Kidney (tissue), 14 donors: ENCODE results near the gene CDK6. TPM values are rescaled to one million over a fixed set of nuclear protein-coding genes. Genes with fewer than 3 reads are reported as not detected.

Experiments used
- DNase-seq, 5 donors: peaks; one replicate each; pipeline ENCODE4 v3.0.0-alpha.2; 2013 to 2020
- FAIRE-seq: peaks from 2 replicates; lab custom pipeline; 2012; peaks lifted over from hg19 to GRCh38; lab: Jason Lieb, UNC
- H3K27ac ChIP-seq, 2 donors: one replicate each; pipeline ENCODE4 v1.7.0; 2013; ENCODE audit warnings: low read depth in 2 of 2, low read length in 2 of 2, inconsistent platforms in 1 of 2
- H3K27me3 ChIP-seq: one replicate; pipeline ENCODE4 v1.7.1; 2013; ENCODE audit warnings: low read length, inconsistent platforms; ENCODE audit not compliant: control insufficient read depth, insufficient read depth
- H3K36me3 ChIP-seq, 3 donors: one replicate each; pipeline versions ENCODE4 v1.7.0 to v1.7.1; 2013; ENCODE audit warnings: low read length in 3 of 3, control low read depth in 1 of 3, inconsistent platforms in 1 of 3; ENCODE audit not compliant: insufficient read depth in 3 of 3, control insufficient read depth in 2 of 3
- H3K4me1 ChIP-seq, 3 donors: one replicate each; pipeline versions ENCODE4 v1.7.0 to v1.7.1; 2013; ENCODE audit warnings: low read length in 3 of 3, inconsistent platforms in 1 of 3, low read depth in 1 of 3; ENCODE audit not compliant: control insufficient read depth in 2 of 3, insufficient read depth in 2 of 3
- H3K4me3 ChIP-seq, 3 donors: one replicate each; pipeline versions ENCODE4 v1.7.0 to v1.8.1; 2013; ENCODE audit warnings: low read length in 3 of 3, control low read depth in 1 of 3, inconsistent platforms in 1 of 3
- H3K9ac ChIP-seq, 3 donors: one replicate each; pipeline versions ENCODE4 v1.7.0 to v1.7.1; 2013; ENCODE audit warnings: low read length in 3 of 3, control low read depth in 1 of 3, inconsistent platforms in 1 of 3
- H3K9me3 ChIP-seq, 3 donors: one replicate each; pipeline versions ENCODE4 v1.7.0 to v1.7.1; 2013; ENCODE audit warnings: low read length in 3 of 3, control low read depth in 1 of 3, inconsistent platforms in 1 of 3; ENCODE audit not compliant: control insufficient read depth in 2 of 3, insufficient read depth in 1 of 3
- intact Hi-C: fragments of 100-400 bp; cut with DNase I; formaldehyde crosslinking; loops from one replicate; pipeline ENCODE4 v1.11.1; 2022
- polyA plus RNA-seq: library from polyadenylated mRNA; stranded (reverse); fragments of 350-450 nt; fragmentation: Illumina TruSeq; extraction: RNeasy Lipid Tissue Mini Kit (QIAGEN cat#74804); gene quantifications from one replicate; pipeline ENCODE4 v1.2.3, GENCODE V29; 2014; ENCODE audit warnings: low read depth, low replicate concordance; ENCODE audit not compliant: insufficient read depth
- total RNA-seq: library from RNA; stranded (reverse); fragmentation: NEBNext Ultra II Directional; extraction: Animal tissue kit (Norgen Biotek cat#: 25700); gene quantifications from one replicate; pipeline ENCODE4 v1.2.1, GENCODE V29; 2021
- TF ChIP-seq, protein P1 (sequence below): IDR thresholded peaks from 3 replicates; pipeline ENCODE4 v1.5.1; 2012; ENCODE audit warnings: mild to moderate bottlenecking, moderate library complexity, borderline replicate concordance; ENCODE audit not compliant: insufficient read depth; ENCODE audit errors: extremely low read depth
- donor health status: control.
- donor health status: control.
- donor health status: control.
- donor health status: control.
- donor health status: control.
- donor health status: DM: yes; HTN: yes; CAD: no.
- donor health status: Normal renal cell carcinoma (clear cell type).

CDK6 gene
- total and polyA plus RNA-seq, 2 donors from 2014 or later, result 3.6 to 20.8 TPM

DNA sequence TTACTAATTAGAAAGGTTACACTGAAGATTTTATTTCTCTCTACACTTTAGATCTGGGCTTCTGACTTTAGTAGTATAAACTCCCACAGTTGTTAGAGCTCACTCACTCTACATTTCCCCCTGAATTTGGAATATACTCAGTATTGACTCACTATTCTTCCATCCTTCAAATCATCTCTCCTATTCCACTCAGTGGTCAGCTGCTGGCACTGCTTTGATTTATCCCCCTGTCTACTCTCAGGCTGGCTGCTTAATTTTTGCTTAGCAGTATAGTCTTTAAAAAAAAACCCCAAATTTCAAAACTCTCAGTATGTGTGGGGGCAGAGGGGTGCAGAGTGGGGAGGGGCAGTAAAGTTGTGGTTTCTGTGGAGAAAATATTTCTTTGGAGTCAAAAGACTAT, 68.9 kb downstream of the CDK6 start:
- TF ChIP-seq, protein P1, sequence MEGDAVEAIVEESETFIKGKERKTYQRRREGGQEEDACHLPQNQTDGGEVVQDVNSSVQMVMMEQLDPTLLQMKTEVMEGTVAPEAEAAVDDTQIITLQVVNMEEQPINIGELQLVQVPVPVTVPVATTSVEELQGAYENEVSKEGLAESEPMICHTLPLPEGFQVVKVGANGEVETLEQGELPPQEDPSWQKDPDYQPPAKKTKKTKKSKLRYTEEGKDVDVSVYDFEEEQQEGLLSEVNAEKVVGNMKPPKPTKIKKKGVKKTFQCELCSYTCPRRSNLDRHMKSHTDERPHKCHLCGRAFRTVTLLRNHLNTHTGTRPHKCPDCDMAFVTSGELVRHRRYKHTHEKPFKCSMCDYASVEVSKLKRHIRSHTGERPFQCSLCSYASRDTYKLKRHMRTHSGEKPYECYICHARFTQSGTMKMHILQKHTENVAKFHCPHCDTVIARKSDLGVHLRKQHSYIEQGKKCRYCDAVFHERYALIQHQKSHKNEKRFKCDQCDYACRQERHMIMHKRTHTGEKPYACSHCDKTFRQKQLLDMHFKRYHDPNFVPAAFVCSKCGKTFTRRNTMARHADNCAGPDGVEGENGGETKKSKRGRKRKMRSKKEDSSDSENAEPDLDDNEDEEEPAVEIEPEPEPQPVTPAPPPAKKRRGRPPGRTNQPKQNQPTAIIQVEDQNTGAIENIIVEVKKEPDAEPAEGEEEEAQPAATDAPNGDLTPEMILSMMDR, result no peak
- intact Hi-C loops, result no loop called here
- DNase-seq (no peak), FAIRE-seq (no peak)
- Histone ChIP-seq H3K27me3 (no peaks in the 10 kb centered on the region), H3K27ac (no peak overlapping the region), H3K9me3 (no peaks in the 10 kb centered on the region), H3K9ac (no peak overlapping the region), H3K4me1 (peaks cover 0 to 8% (median 4%) of the 10 kb centered on the region in 3 donors), H3K36me3 (no peaks in the 10 kb centered on the region), H3K4me3 (no peak overlapping the region)

DNA sequence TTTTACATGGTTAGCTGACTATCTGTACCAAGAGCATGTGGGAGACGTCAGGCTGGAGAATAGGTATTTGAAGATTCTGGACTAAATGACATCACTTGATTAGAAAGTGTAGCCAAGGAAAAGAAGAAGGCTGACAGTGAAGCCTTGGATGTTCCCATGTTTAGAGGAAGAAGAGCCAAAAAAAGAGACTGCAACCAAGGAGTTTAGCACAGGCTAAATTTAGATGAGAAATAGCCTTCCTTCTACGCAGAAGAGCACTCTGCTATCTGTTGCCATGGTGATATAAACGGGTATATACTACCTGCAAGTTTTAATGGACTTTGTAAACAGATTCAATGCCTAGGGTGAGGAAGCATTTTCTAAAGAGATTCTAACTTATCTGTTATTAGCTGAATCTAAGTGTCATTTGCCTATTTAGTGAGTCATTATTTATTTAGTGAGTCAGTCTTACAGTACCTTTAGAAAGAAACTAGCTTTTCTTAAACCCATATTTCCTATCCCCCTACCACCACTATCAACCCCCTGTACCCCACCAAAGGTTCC, 69.8 kb downstream of the CDK6 start:
- H3K4me3 ChIP-seq, result no peak overlapping the region
- peak overlapping the region in 1 of 2 donors; percentile 18 for H3K27ac ChIP-seq
- TF ChIP-seq, protein P1, result no peak
- H3K36me3 ChIP-seq, result no peaks in the 10 kb centered on the region
- DNase-seq (no peak), FAIRE-seq (no peak)
- no peaks in the 10 kb centered on the region for H3K9me3 ChIP-seq
- H3K4me1 ChIP-seq, result peaks cover 0 to 8% (median 4%) of the 10 kb centered on the region in 3 donors
- intact Hi-C loops, result no loop called here
- no peaks in the 10 kb centered on the region for H3K27me3 ChIP-seq
- H3K9ac ChIP-seq, result no peak overlapping the region

DNA sequence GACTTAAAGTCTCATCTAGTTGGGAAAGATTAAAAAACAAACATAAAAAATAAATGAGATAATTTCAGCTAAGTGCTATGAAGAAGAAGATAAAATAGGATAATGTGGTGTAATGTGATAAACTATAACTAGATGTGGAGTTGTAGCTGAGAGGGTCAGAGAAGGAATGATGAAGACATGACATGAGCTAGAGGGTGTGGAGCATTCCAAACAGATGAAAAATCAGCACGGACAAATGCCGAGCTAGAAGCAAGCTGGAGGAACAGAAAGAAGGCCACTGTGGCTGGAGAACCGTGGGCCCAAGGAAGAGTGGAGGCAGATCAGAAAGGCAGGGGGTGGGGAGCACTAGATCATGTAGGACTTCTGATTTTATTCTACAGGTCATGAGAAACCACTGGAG, 70.6 kb downstream of the CDK6 start:
- FAIRE-seq, result no peak
- no peak for DNase-seq
- H3K4me1 ChIP-seq, result peaks cover 0 to 8% (median 4%) of the 10 kb centered on the region in 3 donors

More for the DNA sequence above, 70.6 kb downstream of the CDK6 start:
- Histone ChIP-seq H3K9me3 (no peaks in the 10 kb centered on the region), H3K27me3 (no peaks in the 10 kb centered on the region), H3K36me3 (no peaks in the 10 kb centered on the region), H3K27ac (no peak overlapping the region), H3K9ac (no peak overlapping the region), H3K4me3 (no peak overlapping the region)
- TF ChIP-seq, protein P1, result no peak
- intact Hi-C loops, result no loop called here
